Kidney (tissue), 14 donors: ENCODE results near the gene CHPF. TPM values are rescaled to one million over a fixed set of nuclear protein-coding genes. Genes with fewer than 3 reads are reported as not detected.

Experiments used
- DNase-seq, 5 donors: peaks; one replicate each; pipeline ENCODE4 v3.0.0-alpha.2; 2013 to 2020
- FAIRE-seq: peaks from 2 replicates; lab custom pipeline; 2012; peaks lifted over from hg19 to GRCh38; lab: Jason Lieb, UNC
- H3K27ac ChIP-seq, 2 donors: one replicate each; pipeline ENCODE4 v1.7.0; 2013; ENCODE audit warnings: low read depth in 2 of 2, low read length in 2 of 2, inconsistent platforms in 1 of 2
- H3K27me3 ChIP-seq: one replicate; pipeline ENCODE4 v1.7.1; 2013; ENCODE audit warnings: low read length, inconsistent platforms; ENCODE audit not compliant: control insufficient read depth, insufficient read depth
- H3K36me3 ChIP-seq, 3 donors: one replicate each; pipeline versions ENCODE4 v1.7.0 to v1.7.1; 2013; ENCODE audit warnings: low read length in 3 of 3, control low read depth in 1 of 3, inconsistent platforms in 1 of 3; ENCODE audit not compliant: insufficient read depth in 3 of 3, control insufficient read depth in 2 of 3
- H3K4me1 ChIP-seq, 3 donors: one replicate each; pipeline versions ENCODE4 v1.7.0 to v1.7.1; 2013; ENCODE audit warnings: low read length in 3 of 3, inconsistent platforms in 1 of 3, low read depth in 1 of 3; ENCODE audit not compliant: control insufficient read depth in 2 of 3, insufficient read depth in 2 of 3
- H3K4me3 ChIP-seq, 3 donors: one replicate each; pipeline versions ENCODE4 v1.7.0 to v1.8.1; 2013; ENCODE audit warnings: low read length in 3 of 3, control low read depth in 1 of 3, inconsistent platforms in 1 of 3
- H3K9ac ChIP-seq, 3 donors: one replicate each; pipeline versions ENCODE4 v1.7.0 to v1.7.1; 2013; ENCODE audit warnings: low read length in 3 of 3, control low read depth in 1 of 3, inconsistent platforms in 1 of 3
- H3K9me3 ChIP-seq, 3 donors: one replicate each; pipeline versions ENCODE4 v1.7.0 to v1.7.1; 2013; ENCODE audit warnings: low read length in 3 of 3, control low read depth in 1 of 3, inconsistent platforms in 1 of 3; ENCODE audit not compliant: control insufficient read depth in 2 of 3, insufficient read depth in 1 of 3
- CTCF ChIP-seq: IDR thresholded peaks from 3 replicates; pipeline ENCODE4 v1.5.1; 2012; ENCODE audit warnings: mild to moderate bottlenecking, moderate library complexity, borderline replicate concordance; ENCODE audit not compliant: insufficient read depth; ENCODE audit errors: extremely low read depth
- intact Hi-C: fragments of 100-400 bp; cut with DNase I; formaldehyde crosslinking; loops from one replicate; pipeline ENCODE4 v1.11.1; 2022
- polyA plus RNA-seq: library from polyadenylated mRNA; stranded (reverse); fragments of 350-450 nt; fragmentation: Illumina TruSeq; extraction: RNeasy Lipid Tissue Mini Kit (QIAGEN cat#74804); gene quantifications from one replicate; pipeline ENCODE4 v1.2.3, GENCODE V29; 2014; ENCODE audit warnings: low read depth, low replicate concordance; ENCODE audit not compliant: insufficient read depth
- total RNA-seq: library from RNA; stranded (reverse); fragmentation: NEBNext Ultra II Directional; extraction: Animal tissue kit (Norgen Biotek cat#: 25700); gene quantifications from one replicate; pipeline ENCODE4 v1.2.1, GENCODE V29; 2021
- donor health status: control.
- donor health status: control.
- donor health status: control.
- donor health status: control.
- donor health status: control.
- donor health status: DM: yes; HTN: yes; CAD: no.
- donor health status: Normal renal cell carcinoma (clear cell type).

The CHPF gene
- total and polyA plus RNA-seq, 2 donors from 2014 or later = 57.3 to 59.5 TPM

- TF ChIP-seq CTCF = no peak
- no peaks in the 10 kb centered on the region for H3K36me3 ChIP-seq
- intact Hi-C loops = no loop called here
- H3K9ac ChIP-seq = peak within 1 kb of the TSS; percentile 71 to 99 (median 71)
- DNase-seq (peak; percentile 98 to 99 (median 98)), FAIRE-seq (peak; percentile 91)
- H3K4me1 ChIP-seq = peaks cover 0 to 17% (median 4%) of the 10 kb centered on the region in 3 donors
- peak within 1 kb of the TSS; percentile 91 to 94 for H3K27ac ChIP-seq
- peaks cover 12% of the 10 kb centered on the region for H3K27me3 ChIP-seq
- no peaks in the 10 kb centered on the region for H3K9me3 ChIP-seq
- peak within 1 kb of the TSS; percentile 66 to 98 (median 69) for H3K4me3 ChIP-seq
Measured at GRCh38 chr2:219498280-219499057, 45.1 kb downstream of the CHPF start, which contains the start of gene GMPPA. Gene GMPPA (plus strand): TSS chr2:219498891. CDS start chr2:219499976, 1,085 bp downstream.

DNA sequence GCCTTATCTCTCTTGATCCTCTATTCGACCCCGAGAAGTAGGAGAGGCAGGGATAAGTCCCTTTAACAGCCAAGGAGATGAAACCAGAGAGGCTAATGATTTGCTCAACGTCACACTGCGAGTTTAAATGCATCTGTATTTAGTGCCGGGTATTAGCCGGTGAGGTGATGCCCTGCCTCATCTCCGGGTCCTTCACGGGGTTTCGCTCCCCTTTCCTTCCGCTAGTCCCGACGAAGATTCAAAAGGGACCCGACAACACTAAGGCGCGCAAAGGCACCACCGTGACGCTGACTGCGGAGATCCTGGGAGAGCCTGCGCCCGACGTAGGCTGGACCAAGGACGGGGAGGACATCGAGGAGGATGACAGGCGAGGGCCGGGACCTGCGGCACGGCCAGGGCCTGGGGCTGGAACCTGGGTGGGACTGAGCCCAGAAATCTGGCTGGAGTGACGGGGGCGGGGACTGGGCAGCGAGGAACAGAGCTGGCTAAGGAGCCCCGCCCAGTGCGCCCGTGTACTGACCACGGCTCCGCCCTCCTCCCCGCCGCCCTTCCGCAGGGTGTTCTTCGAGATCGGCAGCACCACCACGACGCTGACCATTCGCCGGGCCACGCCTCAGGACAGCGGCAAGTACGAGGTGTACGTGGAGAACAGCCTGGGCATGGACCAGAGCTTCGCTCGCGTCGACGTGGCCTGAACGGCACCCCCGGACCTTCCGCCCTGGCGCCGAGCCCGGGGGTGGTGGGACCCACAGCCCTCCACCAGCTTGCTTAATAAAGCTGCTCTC lies 45.9 kb downstream of the CHPF start:
- intact Hi-C loops = no loop called here
- Histone ChIP-seq H3K9me3 (no peaks in the 10 kb centered on the region), H3K36me3 (no peaks in the 10 kb centered on the region), H3K4me1 (peaks cover 0 to 17% (median 4%) of the 10 kb centered on the region in 3 donors), H3K27ac (peak overlapping the region; percentile 91 to 94), H3K9ac (peak overlapping the region in 2 of 3 donors; percentile 71 to 99), H3K4me3 (peak overlapping the region; percentile 56 to 98 (median 66)), H3K27me3 (peaks cover 12% of the 10 kb centered on the region)
- no peak for TF ChIP-seq CTCF
- FAIRE-seq (no peak), DNase-seq (peak in 4 of 5 donors; percentile 54 to 96 (median 78))

GRCh38 chr2:219496825-219497494 lies 46.6 kb downstream of the CHPF start:
- H3K27me3 ChIP-seq = peaks cover 12% of the 10 kb centered on the region
- no peak for TF ChIP-seq CTCF
- peak in 2 of 5 donors; percentile 32 to 65 for DNase-seq
- peaks cover 0 to 17% (median 4%) of the 10 kb centered on the region in 3 donors for H3K4me1 ChIP-seq
- H3K9ac ChIP-seq = peak overlapping the region in 1 of 3 donors; percentile 99
- no peaks in the 10 kb centered on the region for H3K9me3 ChIP-seq
- no peaks in the 10 kb centered on the region for H3K36me3 ChIP-seq
- no peak for FAIRE-seq
- intact Hi-C loops = no loop called here
- H3K27ac ChIP-seq = no peak overlapping the region
- H3K4me3 ChIP-seq = peak overlapping the region in 1 of 3 donors; percentile 98
